Naive thymus-derived CD8-positive, alpha-beta T cell (primary cell): ENCODE results near the gene THNSL1. TPM values are rescaled to one million over a fixed set of nuclear protein-coding genes. Genes with fewer than 3 reads are reported as not detected.
"Not testable (repeated sequence)": the region's sequence is repeated elsewhere in the genome, so short reads cannot be mapped to it uniquely, and the experiment has no call there.

Experiments
- ATAC-seq, 2 donors: fragments of 150-1000 bp; cut with Tn5 transposase in 1 of 2; sonication (Bioruptor Pico), chemical (Tn5 transposase) in 1 of 2; 1 replicate in 1 of 2; 2 replicates in 1 of 2; pipeline ENCODE4 v1.10.0; 2021; ENCODE audit warnings: mild to moderate bottlenecking in 2 of 2, moderate library complexity in 2 of 2
- POLR2A ChIA-PET: fragments of 350-600 bp; sonication (Branson Sonifier 250); formaldehyde crosslinking; loops from one replicate; lab custom pipeline; 2021; ENCODE audit warnings: antibody characterized with exemption; lab: Charles Lee
- DNase-seq, 10 donors: peaks; one replicate each; pipeline versions ENCODE4 v3.0.0 to v3.0.0-alpha.2; 2020 to 2022
- H3K27ac Mint-ChIP-seq, 10 donors: one replicate each; pipeline ENCODE4 v1.8.0; 2020 to 2022; ENCODE audit warnings: mild to moderate bottlenecking in 10 of 10, mixed read lengths in 10 of 10, moderate library complexity in 4 of 10, inconsistent platforms in 1 of 10
- H3K27me3 Mint-ChIP-seq, 5 donors: one replicate each; pipeline ENCODE4 v1.8.0; 2021 to 2022; ENCODE audit warnings: mixed read lengths in 5 of 5
- H3K36me3 Mint-ChIP-seq, 3 donors: one replicate each; pipeline ENCODE4 v1.8.0; 2020 to 2022; ENCODE audit warnings: mixed read lengths in 3 of 3, mild to moderate bottlenecking in 2 of 3, inconsistent platforms in 1 of 3
- H3K4me1 Mint-ChIP-seq, 4 donors: one replicate each; pipeline ENCODE4 v1.8.0; 2021 to 2022; ENCODE audit warnings: mixed read lengths in 4 of 4
- H3K4me3 Mint-ChIP-seq, 10 donors: one replicate each; pipeline ENCODE4 v1.8.0; 2020 to 2022; ENCODE audit warnings: mild to moderate bottlenecking in 10 of 10, mixed read lengths in 10 of 10, moderate library complexity in 6 of 10, inconsistent platforms in 1 of 10
- H3K9me3 Mint-ChIP-seq, 9 donors: one replicate each; pipeline ENCODE4 v1.8.0; 2020 to 2022; ENCODE audit warnings: mixed read lengths in 9 of 9, mild to moderate bottlenecking in 3 of 9, inconsistent platforms in 1 of 9, moderate library complexity in 1 of 9
- polyA plus RNA-seq, 3 donors: library from polyadenylated mRNA; unstranded; fragments of 300-500 nt; fragmentation: Illumina TruSeq; gene quantifications; one replicate each; pipeline ENCODE4 v1.2.3, GENCODE V29; 2021
- total RNA-seq, 8 experiments: library from RNA in 2 of 8; stranded (reverse) in 2 of 8; gene quantifications; one replicate each; pipeline ENCODE4 v1.2.3 and lab custom pipeline; 2021 to 2026

Gene THNSL1
- total and polyA plus RNA-seq, 5 experiments from 2014 or later: 5.4 to 12.2 (median 8.1) TPM

DNA sequence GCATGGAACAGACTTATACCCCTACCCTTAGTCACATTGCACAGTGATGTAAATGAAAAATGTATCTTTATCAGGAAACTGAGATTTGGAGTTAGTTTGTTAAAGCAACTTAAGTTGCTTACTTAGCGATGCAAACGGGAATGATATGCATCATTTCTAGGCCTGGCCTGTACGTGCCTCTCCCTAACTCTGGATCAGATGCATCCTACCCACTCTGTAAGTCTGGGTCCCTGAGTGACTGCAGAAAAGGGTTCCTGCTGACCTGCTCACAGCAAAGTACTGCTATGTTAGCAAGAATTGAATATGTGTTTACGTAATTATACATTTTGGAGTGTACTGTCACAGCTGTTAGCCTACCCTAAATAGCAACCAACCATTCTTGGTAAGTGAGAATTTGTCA lies 33.3 kb upstream of the THNSL1 start:
- POLR2A ChIA-PET: no interaction called here
- Mint-ChIP-seq H3K36me3 (no peaks in the 10 kb centered on the region), H3K9me3 (no peaks in the 10 kb centered on the region), H3K27ac (no peak overlapping the region), H3K4me1 (peaks cover 8 to 19% (median 14%) of the 10 kb centered on the region in 4 donors), H3K4me3 (no peak overlapping the region), H3K27me3 (no peaks in the 10 kb centered on the region)
- ATAC-seq: no peak
- DNase-seq: no peak

DNA sequence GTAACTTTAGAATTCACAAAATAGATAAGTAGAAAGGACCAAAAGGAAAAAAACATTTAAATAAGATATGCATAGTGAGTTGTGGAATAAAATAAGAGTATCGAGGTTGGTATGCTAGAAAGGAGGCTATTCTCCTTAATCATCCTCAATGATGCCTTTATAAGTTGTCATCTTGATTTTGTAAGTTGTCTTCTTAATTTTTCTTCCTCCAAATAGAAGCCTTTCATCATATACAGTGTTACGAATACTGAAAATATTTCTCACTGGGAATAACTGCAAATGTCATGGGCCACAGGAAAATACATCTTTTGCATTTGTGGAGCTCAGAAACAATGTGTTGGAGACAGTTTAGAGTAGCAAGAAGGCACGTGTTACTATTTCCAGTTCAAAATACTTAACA lies 32.5 kb upstream of the THNSL1 start:
- H3K27me3 Mint-ChIP-seq: no peaks in the 10 kb centered on the region
- DNase-seq (no peak), ATAC-seq (no peak)
- H3K36me3 Mint-ChIP-seq: no peaks in the 10 kb centered on the region
- peaks cover 5 to 12% (median 11%) of the 10 kb centered on the region in 4 donors for H3K4me1 Mint-ChIP-seq
- no peak overlapping the region for H3K4me3 Mint-ChIP-seq
- H3K9me3 Mint-ChIP-seq: no peaks in the 10 kb centered on the region
- POLR2A ChIA-PET: no interaction called here
- H3K27ac Mint-ChIP-seq: no peak overlapping the region

DNA sequence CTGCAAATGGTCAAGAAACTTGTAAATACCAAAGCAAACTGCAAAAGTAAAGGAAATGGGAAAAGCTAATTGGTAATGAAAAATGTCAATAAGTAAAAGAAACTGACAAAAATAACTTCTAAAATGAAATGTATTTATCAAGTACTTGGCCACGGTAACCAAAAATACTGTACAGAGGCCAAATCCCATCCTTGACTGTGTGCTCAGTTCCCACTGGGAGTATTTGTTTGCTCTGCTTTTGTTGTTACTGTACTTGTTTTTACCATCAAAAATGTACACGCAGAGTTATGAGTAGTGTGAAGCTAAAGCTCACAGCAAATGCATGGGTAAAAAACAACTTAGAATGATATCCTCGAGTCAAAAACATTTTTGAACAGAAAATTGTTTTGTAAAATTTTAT lies 31.5 kb upstream of the THNSL1 start:
- no peaks in the 10 kb centered on the region for H3K9me3 Mint-ChIP-seq
- no peak overlapping the region for H3K4me3 Mint-ChIP-seq
- POLR2A ChIA-PET: interaction anchor here (1.3 kb wide), 1 partner anchor 363 kb away, joined by 4 read pairs; no protein-coding TSS in a partner anchor
- DNase-seq (no peak), ATAC-seq (no peak)
- peaks cover 5 to 12% (median 11%) of the 10 kb centered on the region in 4 donors for H3K4me1 Mint-ChIP-seq
- no peaks in the 10 kb centered on the region for H3K27me3 Mint-ChIP-seq
- no peak overlapping the region for H3K27ac Mint-ChIP-seq
- H3K36me3 Mint-ChIP-seq: no peaks in the 10 kb centered on the region

DNA sequence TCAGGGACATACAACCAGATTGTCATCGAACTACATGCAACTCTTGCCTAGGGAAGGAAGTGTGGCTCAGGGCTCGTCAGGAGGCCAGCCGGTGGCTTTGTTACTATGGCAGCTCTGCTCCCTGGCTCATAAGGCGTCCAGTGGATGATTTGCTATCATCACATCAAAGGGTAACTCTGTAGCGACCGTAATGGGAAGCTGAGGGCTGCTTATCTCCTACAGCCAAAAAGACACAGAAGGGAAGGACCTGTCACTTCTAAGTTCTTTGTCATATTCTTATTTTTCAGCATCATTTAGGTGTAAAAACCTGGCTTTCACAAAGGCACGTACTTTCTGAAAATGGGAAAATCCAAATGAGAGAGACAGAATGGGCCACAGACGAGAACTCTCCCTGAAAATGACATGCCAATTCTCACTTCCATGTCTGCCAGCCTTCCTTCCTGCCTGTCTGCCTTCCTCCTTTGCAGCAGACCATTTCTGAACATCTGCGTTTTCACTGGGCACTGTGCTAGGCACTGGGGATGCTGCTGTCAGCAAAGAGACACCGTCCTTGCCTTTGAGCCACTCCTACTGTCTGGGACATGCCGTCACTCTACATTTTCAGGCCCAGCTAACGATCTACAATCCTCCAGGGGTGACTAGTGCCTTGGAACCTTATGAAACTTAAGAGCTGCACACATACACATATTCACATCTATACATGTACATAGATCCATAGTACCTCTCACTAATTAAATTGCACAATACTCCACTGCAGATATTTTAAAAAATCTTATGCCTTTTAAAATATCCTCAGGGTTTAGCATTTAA lies 27.4 kb upstream of the THNSL1 start:
- no peaks in the 10 kb centered on the region for H3K36me3 Mint-ChIP-seq
- POLR2A ChIA-PET: interaction anchor here (1.5 kb wide), 1 partner anchor 27 kb away, joined by 4 read pairs; the partner anchor contains the start of gene ENKUR
- H3K9me3 Mint-ChIP-seq: no peaks in the 10 kb centered on the region
- no peak for DNase-seq
- no peak for ATAC-seq
- H3K27me3 Mint-ChIP-seq: peaks cover 0 to under 1% (median 0%) of the 10 kb centered on the region in 5 donors
- H3K4me3 Mint-ChIP-seq: no peak overlapping the region
- H3K4me1 Mint-ChIP-seq: no peaks in the 10 kb centered on the region
- H3K27ac Mint-ChIP-seq: no peak overlapping the region

DNA sequence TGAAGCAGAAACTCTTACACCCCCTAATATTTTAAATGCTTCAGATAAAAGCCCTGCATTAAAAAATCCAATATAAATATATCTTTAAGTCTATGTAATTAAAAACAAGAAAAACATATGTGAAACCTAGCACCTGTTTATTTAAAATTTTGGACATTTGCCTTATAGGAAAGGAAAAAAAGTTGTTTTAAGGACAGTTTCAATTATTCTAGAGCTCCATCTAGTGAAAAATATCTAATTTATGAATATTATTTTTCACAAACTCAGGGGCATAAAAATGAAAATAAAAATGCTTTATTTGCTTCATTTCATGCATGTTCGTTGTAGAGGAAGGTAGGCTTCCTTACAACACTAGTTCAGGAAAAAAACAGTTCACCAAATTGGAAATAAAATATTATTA lies 26.5 kb upstream of the THNSL1 start:
- Mint-ChIP-seq H3K36me3 (no peaks in the 10 kb centered on the region), H3K27me3 (peaks cover 0 to 2% (median 0%) of the 10 kb centered on the region in 5 donors), H3K4me1 (no peaks in the 10 kb centered on the region), H3K9me3 (no peaks in the 10 kb centered on the region), H3K4me3 (no peak overlapping the region), H3K27ac (no peak overlapping the region)
- ATAC-seq (no peak), DNase-seq (no peak)
- POLR2A ChIA-PET: no interaction called here

DNA sequence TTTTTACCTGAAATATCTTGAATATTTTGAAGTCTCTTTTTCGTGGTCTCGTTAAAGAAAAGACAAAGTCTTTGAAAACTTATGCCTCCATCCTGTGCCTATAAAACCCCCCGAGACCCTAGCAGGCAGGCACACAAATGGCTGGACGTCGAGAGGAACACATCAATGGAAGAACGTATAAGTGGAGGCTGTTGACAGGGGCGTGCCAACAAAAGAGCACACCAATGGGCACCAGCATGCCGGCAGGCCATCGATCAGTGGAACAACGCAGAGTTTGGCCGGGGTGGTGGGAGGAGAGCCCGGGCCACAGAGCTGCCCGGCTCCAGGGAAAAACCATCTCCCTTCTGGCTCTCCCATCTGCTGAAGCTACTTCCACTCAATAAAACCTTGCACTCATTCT lies 25.1 kb upstream of the THNSL1 start:
- POLR2A ChIA-PET: interaction anchor here (0.8 kb wide), 1 partner anchor 25 kb away, joined by 3 read pairs; the partner anchor contains the start of genes ENKUR and THNSL1
- Mint-ChIP-seq H3K27me3 (peaks cover 0 to 2% (median 0%) of the 10 kb centered on the region in 5 donors), H3K36me3 (no peaks in the 10 kb centered on the region), H3K4me1 (no peaks in the 10 kb centered on the region), H3K27ac (peak overlapping the region in 1 of 10 donors; percentile 49), H3K4me3 (no peak overlapping the region), H3K9me3 (no peaks in the 10 kb centered on the region)
- DNase-seq (no peak), ATAC-seq (no peak)

DNA sequence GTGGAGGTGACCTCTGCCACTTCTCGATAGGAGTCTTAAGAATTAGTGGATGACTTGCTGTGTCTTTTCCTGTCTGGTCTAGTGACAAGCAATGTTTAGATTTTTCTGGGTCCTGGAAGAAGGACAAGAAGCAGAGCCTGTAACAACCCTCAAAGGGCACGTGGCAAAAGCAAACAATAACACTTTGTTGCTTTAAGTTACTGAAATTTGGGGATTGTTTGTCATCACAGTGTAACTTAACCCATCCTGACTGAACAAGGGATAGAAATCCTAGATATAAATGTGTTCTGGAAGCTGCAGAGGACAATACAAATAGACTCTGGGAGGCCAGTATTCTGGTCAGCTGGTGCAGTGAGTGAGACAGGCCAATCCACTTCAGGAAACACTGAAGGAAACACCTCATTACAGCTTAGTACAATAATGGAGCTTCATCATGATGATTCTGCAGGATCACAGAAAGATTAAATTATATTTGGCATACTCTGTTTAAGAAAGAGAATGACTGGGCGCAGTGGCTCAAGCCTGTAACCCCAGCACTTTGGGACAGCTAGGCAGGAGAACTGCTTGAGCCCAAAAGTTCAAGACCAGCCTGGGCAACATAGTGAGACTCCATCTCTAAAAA lies 23.8 kb upstream of the THNSL1 start:
- H3K9me3 Mint-ChIP-seq: peaks cover 0 to 2% (median 0%) of the 10 kb centered on the region in 9 donors
- no peak overlapping the region for H3K4me3 Mint-ChIP-seq
- POLR2A ChIA-PET: no interaction called here
- DNase-seq (no peak), ATAC-seq (no peak)
- H3K36me3 Mint-ChIP-seq: no peaks in the 10 kb centered on the region
- peak overlapping the region in 1 of 10 donors; percentile 33 for H3K27ac Mint-ChIP-seq
- peaks cover 0 to 7% (median 0%) of the 10 kb centered on the region in 5 donors for H3K27me3 Mint-ChIP-seq
- no peaks in the 10 kb centered on the region for H3K4me1 Mint-ChIP-seq

DNA sequence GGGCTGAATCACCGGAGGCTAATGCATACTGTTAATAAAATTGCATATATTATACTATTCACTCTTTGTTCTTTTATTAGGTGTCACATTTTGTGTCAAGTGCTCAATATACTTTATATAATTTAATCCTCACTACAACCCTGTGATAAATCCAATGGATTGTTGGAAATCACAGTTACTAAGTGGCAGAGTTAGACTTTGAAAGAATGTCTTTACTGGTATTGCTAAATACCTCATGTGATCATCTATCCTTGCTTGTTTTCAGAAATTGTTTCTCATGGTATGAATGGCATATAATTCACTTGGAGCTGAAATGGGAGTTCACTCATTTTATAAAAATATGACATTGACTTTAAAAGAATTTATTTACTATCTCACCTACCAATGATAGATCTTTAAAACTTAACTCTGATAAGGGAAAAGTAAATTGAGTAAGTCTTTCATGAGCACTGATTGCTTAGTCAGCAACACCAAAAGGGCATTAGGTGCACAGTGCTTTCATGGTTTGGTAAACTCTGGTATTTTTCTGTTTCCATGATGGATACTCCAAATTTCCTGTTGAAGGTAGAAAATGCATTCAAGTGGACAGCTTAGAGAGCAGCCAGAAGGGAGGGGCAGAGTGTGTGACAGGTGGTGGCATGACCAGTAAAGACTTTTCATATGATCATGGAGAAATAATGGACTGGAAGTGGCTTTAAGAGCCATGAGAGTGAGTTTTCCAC lies 23.0 kb upstream of the THNSL1 start:
- DNase-seq (no peak), ATAC-seq (no peak)
- Mint-ChIP-seq H3K36me3 (no peaks in the 10 kb centered on the region), H3K27ac (peak overlapping the region in 1 of 10 donors; percentile 50), H3K4me1 (no peaks in the 10 kb centered on the region), H3K4me3 (no peak overlapping the region), H3K9me3 (peaks cover 0 to 2% (median 0%) of the 10 kb centered on the region in 9 donors), H3K27me3 (peaks cover 0 to 7% (median 0%) of the 10 kb centered on the region in 5 donors)
- POLR2A ChIA-PET: no interaction called here

DNA sequence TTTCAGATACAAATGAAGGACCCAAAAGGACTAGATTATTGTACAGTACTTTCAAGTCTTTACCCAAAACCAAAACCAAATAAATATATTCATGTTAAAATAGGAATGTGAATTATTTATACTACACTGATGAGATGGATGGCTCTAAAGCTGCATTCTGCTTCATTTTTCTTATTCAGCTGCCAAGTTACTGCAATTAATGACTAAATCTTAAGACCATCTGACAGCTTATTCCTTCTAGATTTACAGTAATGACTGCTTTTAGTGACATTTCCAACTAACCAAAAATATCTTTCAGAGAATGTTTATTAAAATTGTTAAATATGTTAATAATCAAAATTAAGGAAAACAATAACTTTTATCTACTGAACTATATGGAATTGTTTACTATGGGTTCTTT lies 21.3 kb upstream of the THNSL1 start:
- Mint-ChIP-seq H3K9me3 (peaks cover 0 to 6% (median 3%) of the 10 kb centered on the region in 9 donors), H3K4me1 (no peaks in the 10 kb centered on the region), H3K27ac (no peak overlapping the region), H3K4me3 (no peak overlapping the region), H3K36me3 (peaks cover 0 to 3% (median 0%) of the 10 kb centered on the region in 3 donors), H3K27me3 (peaks cover 0 to 7% (median 0%) of the 10 kb centered on the region in 5 donors)
- DNase-seq: no peak
- POLR2A ChIA-PET: no interaction called here
- ATAC-seq: no peak

DNA sequence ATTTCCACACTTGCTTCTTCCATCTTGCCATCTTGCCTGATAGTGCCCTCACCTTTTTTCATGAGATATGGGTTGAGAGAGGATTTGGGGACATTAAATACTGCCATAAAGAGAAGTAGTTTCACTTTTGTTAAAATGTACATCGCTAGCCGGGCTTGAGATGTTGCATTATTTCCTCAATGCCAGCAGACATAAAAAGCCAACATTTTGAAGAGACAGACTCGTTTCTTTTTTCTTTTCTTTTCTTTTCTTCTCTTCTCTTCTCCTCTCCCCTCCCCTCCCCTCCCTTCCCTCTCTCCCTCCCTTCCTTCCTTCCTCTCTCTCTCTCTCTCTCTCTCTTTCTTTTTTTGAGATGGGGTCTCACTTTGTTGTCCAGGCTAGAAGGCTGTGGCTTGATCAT lies 18.4 kb upstream of the THNSL1 start:
- peaks cover 0 to 7% (median 2%) of the 10 kb centered on the region in 5 donors for H3K27me3 Mint-ChIP-seq
- H3K4me3 Mint-ChIP-seq: no peak overlapping the region
- no peak for ATAC-seq
- no peak overlapping the region for H3K27ac Mint-ChIP-seq
- H3K4me1 Mint-ChIP-seq: no peaks in the 10 kb centered on the region
- peaks cover 12 to 29% (median 23%) of the 10 kb centered on the region in 9 donors for H3K9me3 Mint-ChIP-seq
- no peak for DNase-seq
- POLR2A ChIA-PET: no interaction called here
- H3K36me3 Mint-ChIP-seq: peaks cover 0 to 28% (median 13%) of the 10 kb centered on the region in 3 donors

DNA sequence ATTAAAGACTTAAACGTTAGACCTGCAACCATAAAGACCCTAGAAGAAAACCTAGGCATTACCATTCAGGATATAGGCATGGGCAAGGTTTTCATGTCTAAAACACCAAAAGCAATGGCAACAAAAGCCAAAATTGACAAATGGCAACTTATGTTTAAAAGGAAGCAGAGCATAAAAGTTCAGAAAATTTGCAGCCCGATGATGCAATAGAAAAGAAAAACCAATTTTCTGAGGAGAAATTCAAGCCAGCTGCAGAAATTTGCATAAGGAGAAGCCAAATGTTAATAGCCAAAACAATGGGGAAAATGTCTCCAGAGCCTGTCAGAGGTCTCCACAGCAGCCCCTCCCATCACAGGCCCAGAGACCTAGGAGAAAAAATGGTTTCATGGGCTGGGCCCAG lies 4.8 kb upstream of the THNSL1 start:
- H3K4me3 Mint-ChIP-seq, DNase-seq, H3K27me3 Mint-ChIP-seq, H3K36me3 Mint-ChIP-seq, ATAC-seq, POLR2A ChIA-PET, H3K27ac Mint-ChIP-seq, H3K4me1 Mint-ChIP-seq, H3K9me3 Mint-ChIP-seq: not testable (repeated sequence)

DNA sequence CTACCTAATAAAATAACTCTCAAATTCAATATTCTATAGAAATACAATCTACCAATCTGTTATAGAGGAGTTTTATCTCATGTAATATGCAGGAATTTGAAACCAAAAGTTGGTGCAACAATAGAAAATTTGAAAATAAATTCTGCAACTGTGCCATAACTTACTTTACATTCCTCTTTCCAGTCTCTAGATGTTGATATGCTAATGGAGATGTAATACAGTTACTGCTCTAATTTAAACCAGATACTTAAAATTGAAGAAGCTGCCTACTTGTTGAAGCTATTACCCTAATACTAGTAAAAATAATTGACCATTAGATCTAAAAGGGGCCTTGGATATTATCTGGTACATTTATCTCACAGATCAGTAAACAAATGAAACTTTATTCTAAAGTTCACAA lies 1.8 kb upstream of the THNSL1 start:
- no peak overlapping the region for H3K4me3 Mint-ChIP-seq

More for the DNA sequence above, 1.8 kb upstream of the THNSL1 start:
- no peak for ATAC-seq
- Mint-ChIP-seq H3K9me3 (peaks cover 0 to 4% (median 0%) of the 10 kb centered on the region in 9 donors), H3K27ac (peak overlapping the region in 8 of 10 donors; percentile 2 to 99 (median 67)), H3K36me3 (no peaks in the 10 kb centered on the region), H3K27me3 (peaks cover 0 to 6% (median 0%) of the 10 kb centered on the region in 5 donors), H3K4me1 (peaks cover 14 to 30% (median 24%) of the 10 kb centered on the region in 4 donors)
- POLR2A ChIA-PET: no interaction called here
- no peak for DNase-seq
